ENCODE measurements around the gene ABCC1. TPM values are rescaled to one million over a fixed set of nuclear protein-coding genes. Genes with fewer than 3 reads are reported as not detected.

Gene ABCC1
- total RNA-seq, 1 experiment from 2014 or later, result 56.4 TPM

DNA sequence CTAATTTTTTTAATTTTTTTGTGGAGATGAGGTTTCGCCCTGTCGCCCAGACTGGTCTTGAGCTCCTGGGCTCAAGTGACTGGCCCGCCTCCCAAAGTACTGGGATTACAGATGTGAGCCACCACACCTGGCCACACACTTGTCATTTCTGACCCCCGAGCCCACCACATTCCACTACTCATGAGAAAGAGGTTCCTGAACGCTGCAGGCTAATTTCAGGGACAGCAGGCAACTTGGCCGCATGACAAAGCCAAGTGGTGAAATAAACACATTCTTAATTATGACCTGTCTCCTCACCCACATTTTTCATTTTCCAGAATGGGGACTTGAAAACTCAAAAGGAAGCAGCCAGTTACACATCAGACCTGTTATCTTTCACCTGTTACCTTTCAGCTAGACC is 159.3 kb downstream of the ABCC1 start:
- Histone ChIP-seq H3K9me3 (ENCODE audit: control insufficient read depth, low read depth, low read length) (no peaks in the 10 kb centered on the region), H3K18ac (ENCODE audit: insufficient read length, low read depth, low read length) (no peak overlapping the region), H4K8ac (replicated peaks; ENCODE audit: insufficient read length, low read depth, low read length) (no peak overlapping the region), H3K79me2 (ENCODE audit: insufficient read depth, low read length) (no peaks in the 10 kb centered on the region), H3K4ac (ENCODE audit: low read depth, low read length) (no peak overlapping the region), H4K20me1 (ENCODE audit: control insufficient read depth, insufficient read depth, insufficient read length) (no peaks in the 10 kb centered on the region), H2BK20ac (ENCODE audit: low read depth, low read length, poor library complexity, severe bottlenecking) (no peak overlapping the region), H2BK12ac (ENCODE audit: insufficient read length, low read depth, low read length) (no peak overlapping the region), H2AFZ (ENCODE audit: low read length) (no peak overlapping the region), H3K4me1 (ENCODE audit: insufficient read depth, low read length) (no peaks in the 10 kb centered on the region), H4K5ac (ENCODE audit: insufficient read length, low read depth, low read length) (no peak overlapping the region), H3K23me2 (ENCODE audit: insufficient read length, low read depth, low read length, poor library complexity, severe bottlenecking) (no peaks in the 10 kb centered on the region), H3K27ac (ENCODE audit: insufficient read length, low read depth, low read length) (no peak overlapping the region), H3T11ph (ENCODE audit: low read length) (no peak overlapping the region), H3K9ac (ENCODE audit: extremely low read depth, insufficient read length, low read length) (no peak overlapping the region), H3K14ac (ENCODE audit: insufficient read depth, low read length) (no peak overlapping the region), H3K4me2 (ENCODE audit: insufficient read depth, insufficient read length, low read length) (no peak overlapping the region), H3K23ac (ENCODE audit: insufficient read length, low read depth, low read length) (no peak overlapping the region), H4K91ac (ENCODE audit: insufficient read length, low read depth, low read length) (no peak overlapping the region), H3K79me1 (ENCODE audit: insufficient read depth, low read depth, low read length, poor library complexity, severe bottlenecking) (no peaks in the 10 kb centered on the region), H3K56ac (ENCODE audit: insufficient read length, low read depth, low read length) (no peak overlapping the region), H2BK120ac (ENCODE audit: low read depth, low read length, poor library complexity, severe bottlenecking) (no peak overlapping the region), H2BK15ac (ENCODE audit: low read depth, low read length) (no peak overlapping the region), H3K27me3 (ENCODE audit: insufficient read depth, low read length) (no peaks in the 10 kb centered on the region), H2AK5ac (ENCODE audit: insufficient read length, low read length) (no peak overlapping the region), H2BK5ac (ENCODE audit: insufficient read length, low read length) (no peak overlapping the region)
- H3K4me3 Mint-ChIP-seq, result peak overlapping the region in 1 of 2 experiments; percentile 14; a peak in 1 of 5 replicates
- H3K4me1 Mint-ChIP-seq, result peaks cover 6 to 9% of the 10 kb centered on the region in 2 experiments
- H3K27ac Mint-ChIP-seq, result peak overlapping the region; percentile 77 to 97 (median 88)
- DNase-seq, result no peak
- no CpG with 5 or more reads among the region's 6 CpGs for WGBS (ENCODE audit: extremely low coverage, insufficient read length, low lambda C conversion rate)
- TF ChIP-seq, protein P1, sequence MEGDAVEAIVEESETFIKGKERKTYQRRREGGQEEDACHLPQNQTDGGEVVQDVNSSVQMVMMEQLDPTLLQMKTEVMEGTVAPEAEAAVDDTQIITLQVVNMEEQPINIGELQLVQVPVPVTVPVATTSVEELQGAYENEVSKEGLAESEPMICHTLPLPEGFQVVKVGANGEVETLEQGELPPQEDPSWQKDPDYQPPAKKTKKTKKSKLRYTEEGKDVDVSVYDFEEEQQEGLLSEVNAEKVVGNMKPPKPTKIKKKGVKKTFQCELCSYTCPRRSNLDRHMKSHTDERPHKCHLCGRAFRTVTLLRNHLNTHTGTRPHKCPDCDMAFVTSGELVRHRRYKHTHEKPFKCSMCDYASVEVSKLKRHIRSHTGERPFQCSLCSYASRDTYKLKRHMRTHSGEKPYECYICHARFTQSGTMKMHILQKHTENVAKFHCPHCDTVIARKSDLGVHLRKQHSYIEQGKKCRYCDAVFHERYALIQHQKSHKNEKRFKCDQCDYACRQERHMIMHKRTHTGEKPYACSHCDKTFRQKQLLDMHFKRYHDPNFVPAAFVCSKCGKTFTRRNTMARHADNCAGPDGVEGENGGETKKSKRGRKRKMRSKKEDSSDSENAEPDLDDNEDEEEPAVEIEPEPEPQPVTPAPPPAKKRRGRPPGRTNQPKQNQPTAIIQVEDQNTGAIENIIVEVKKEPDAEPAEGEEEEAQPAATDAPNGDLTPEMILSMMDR (conservative IDR thresholded peaks at IDR 0.05), result no peak
- H3K27me3 Mint-ChIP-seq (ENCODE audit: low read depth), result no peaks in the 10 kb centered on the region
- H3K9me3 Mint-ChIP-seq, result no peaks in the 10 kb centered on the region
- peaks cover 33 to 77% (median 70%) of the 10 kb centered on the region in 3 experiments; a peak in 6 of 7 replicates for H3K36me3 Mint-ChIP-seq (ENCODE audit: insufficient read depth in 1 of 3, low read depth in 3 of 3)
